Stimulated activated CD4-positive, alpha-beta T cell treated with anti-CD3 and anti-CD28 coated beads, Interleukin-15, amount 100 ng/mL, for 48 hours (primary cell): ENCODE results near the gene PRXL2A.
A peak's percentile ranks its signal among the peaks of the same experiment; 100 is the strongest.

Source experiments
- DNase-seq, 2 donors: peaks; one replicate each; pipeline ENCODE4 v3.0.0-alpha.2; 2020; ENCODE audit warnings: low read depth in 2 of 2

PRXL2A gene

DNA sequence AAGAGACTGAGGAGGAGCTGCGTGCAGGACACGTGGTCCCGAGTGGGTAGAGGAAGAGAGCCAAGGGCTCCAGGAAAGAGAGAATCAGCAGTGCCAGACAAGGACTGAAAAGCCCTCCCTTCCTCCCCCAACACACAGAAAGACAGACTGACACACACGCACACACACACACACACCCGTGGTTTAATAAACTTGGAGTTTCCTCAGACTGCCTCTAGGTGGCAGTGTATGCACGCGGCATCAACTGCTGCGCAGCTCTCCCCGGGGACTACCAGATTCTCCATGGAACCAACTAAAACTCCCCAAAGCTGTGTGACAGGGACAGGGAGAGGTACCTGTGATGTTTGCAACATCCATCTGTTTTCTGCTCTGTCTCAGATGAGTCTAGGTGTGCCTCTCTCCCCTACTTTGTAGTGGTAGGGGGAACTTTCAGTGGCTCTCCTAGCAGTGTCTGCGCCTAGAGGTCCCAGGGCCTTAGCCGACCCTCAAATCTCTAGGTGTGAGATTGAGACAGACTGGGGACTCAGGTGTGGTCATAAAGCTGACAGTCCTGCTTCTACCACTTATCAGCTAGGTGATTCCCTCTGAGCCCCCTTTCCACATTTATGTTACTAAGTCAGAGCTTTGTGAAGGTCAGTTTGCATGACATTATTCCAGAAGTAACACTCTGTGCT, 36.4 kb downstream of the PRXL2A start:
- peak in 1 of 2 donors; percentile 58 for DNase-seq

DNA sequence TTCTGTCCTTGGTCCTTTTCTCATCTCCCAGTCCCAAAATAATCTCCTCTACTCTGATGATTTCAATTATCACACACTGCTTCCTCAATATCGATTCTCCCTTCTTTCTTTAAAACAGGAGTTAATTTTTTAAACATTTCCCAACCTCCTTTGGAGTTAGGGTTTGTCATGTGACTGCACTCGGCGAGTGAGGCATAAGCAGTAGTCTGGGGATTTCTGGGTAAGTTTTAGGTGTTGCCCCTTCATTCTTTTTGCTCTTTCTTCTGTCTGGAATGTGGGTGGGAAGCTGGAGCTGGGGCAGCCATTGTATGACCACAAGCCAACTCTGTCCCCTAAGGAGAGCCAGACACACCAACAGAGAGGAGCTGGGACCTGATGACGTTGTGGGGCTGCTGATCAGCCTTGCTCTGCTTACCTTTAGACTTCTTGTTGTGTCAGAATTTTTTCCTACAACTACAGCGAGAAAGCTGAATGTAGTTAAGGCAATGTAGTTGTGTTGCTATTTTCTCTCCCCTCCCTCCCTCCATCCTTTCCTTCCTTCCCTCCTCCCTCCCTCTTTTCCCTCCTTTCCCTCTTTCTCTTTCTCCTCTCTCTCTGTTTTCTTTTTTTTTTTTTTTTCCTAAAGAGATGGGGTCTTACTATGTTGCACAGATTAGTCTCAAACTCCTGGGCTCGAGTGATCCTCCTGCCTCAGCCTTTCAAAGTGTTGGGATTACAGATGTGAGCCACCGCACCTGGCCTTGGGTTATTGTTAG, 39.3 kb downstream of the PRXL2A start:
- DNase-seq, result no peak

- DNase-seq, result no peak
Measured at GRCh38 chr10:80448209-80448942, 40.0 kb downstream of the PRXL2A start.

- DNase-seq, result no peak
Measured at GRCh38 chr10:80449520-80449919, 41.2 kb downstream of the PRXL2A start.

DNA sequence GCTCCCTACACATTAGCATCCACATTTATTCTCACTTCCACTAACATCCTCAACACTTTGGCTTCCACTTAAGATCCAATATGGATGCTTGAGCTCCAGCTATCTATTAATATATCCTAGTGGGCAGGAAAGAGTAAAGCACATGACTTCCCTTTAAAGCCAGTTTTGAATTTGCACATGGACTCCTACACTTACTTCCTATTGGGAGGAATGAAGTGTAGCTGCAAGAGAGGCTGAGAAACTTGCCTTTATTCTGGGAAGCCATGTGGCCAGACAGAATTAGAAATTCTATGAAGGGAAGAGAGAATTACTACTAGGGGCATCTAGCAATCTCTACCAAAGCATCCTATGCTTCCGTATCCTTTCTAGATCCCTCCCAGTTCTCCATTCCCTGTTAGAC, 42.8 kb downstream of the PRXL2A start:
- no peak for DNase-seq

- no peak for DNase-seq
Measured at GRCh38 chr10:80452069-80452468, 43.7 kb downstream of the PRXL2A start.

DNA sequence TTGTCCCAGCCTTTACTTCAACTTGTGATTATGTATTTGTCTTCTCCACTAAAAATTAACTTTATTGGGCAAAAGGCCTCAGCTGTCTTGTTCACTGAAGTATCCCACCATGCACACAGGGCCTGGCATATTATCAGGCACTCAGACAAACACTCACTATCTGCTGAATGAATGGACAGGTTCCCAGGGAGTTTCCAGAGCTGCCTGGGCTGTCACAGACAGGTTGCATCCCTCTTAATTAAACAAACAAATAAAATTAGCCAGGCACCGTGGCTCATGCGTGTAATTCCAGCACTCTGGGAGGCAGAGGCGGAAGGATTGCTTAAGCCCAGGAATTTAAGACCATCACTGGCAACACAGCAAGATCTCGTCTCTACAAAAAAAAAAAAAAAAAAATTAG, 44.3 kb downstream of the PRXL2A start:
- no peak for DNase-seq

DNA sequence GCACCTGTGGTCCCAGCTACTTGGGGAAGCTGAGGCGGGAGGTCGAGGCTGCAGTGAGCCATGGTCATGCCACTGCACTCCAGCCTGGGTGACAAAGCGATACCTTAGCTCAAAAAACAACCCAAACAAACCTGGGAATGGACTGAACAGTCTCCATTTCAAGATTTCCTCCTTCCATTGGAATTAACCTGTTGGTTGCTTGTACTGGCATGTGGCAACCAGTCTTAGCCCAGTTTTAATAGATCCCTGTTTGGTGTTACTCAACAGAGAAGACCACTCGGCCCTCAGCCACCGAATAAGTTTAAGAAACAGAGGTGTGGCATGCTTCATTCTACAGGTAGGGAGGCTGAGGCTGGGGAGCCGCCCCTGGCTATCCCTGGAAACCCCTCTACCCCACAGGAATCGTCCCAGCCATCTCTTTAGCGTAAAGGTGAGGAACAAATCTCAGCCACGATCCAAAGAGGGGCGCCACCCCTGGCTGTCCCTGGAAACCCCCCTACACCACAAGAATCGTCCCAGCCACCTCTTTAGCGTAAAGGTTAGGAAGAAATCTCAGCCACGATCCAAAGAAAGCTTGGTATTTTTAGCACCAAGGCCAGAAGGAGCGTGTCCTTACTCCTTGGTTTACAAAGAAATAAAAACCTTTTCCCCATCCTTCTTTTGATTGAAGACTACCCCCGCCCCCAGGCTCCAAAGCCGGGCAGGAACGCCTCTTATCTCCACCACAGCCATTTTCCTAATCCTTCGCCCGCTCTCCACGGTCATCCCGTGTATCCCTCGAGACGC, 44.9 kb downstream of the PRXL2A start:
- no peak for DNase-seq

DNA sequence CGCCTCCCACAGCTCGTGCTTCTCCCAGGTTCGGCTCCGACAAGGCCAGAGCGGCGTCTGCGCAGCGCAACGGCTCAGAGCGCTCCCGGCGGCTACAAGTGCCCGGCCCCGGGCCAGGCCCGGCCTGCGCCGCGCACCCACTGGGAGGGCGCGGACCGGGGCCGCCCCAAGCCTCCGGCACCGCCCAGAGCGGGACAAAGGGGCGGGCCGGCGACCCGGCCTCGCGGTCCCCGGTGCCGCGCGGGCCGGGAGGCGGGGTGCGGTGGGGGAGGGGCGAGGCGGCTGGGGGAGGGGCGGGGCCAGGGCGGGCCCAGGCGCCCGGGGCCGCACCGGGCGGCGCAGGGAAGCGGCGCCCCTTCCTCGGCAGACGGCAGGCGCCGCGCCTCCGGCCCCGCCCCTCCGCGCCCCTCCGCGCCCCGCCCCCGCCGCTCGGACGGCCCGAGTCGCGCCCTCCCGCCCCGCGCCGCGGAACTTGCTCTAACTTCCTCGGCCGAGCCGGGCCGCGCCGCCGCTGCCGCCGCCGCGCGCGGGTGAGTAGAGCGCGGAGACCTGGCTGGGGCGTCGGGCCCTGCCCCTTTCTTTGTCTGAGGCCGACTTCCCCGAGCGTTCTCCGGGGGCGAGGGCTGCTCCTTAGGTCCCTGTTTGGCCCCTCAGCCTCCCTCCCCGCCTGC, 45.6 kb downstream of the PRXL2A start, which contains the start of gene TSPAN14:
Gene TSPAN14 (plus strand): TSS at position 469 of the 671 bp plus-strand sequence. CDS start 34,924 bp downstream, outside the sequence.
- peak in 1 of 2 donors; percentile 70 for DNase-seq

- DNase-seq, result no peak
Measured at GRCh38 chr10:80454513-80455460, 46.4 kb downstream of the PRXL2A start.

- no peak for DNase-seq
Measured at GRCh38 chr10:80455461-80456349, 47.4 kb downstream of the PRXL2A start.

DNA sequence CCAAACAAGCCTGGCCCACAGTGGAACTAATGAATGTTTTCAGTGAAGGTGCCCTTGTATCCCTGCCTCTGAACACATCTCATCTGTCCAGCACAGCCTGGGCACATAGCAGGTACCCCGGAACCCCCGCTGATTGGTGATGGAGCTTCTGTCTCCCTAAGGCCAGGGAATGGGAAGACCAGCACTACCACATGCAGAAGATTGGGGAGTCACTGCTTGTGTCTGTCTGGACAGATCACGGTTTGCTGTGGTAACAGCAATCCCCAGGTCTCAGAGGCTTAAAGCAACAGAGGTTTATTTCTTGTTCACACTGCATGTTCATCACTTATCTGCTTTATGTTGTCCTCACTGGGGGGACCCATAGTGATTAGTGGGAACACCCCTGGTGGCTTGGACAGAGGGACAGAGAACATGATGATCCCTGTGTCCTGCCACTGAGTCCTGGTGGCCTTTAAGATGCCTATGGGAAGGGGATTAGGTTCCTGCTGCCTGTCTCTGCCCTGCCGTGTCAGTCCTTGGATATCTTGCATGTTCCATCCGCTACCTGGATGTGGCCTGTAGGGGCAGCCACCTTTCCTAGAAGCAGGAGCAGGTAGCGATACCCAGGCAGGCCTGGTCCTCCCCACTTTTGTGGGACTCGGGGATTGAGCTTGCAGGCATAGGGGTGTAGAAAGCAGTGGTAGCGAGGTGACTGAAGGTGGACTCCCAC, 49.4 kb downstream of the PRXL2A start:
- DNase-seq, result no peak

DNA sequence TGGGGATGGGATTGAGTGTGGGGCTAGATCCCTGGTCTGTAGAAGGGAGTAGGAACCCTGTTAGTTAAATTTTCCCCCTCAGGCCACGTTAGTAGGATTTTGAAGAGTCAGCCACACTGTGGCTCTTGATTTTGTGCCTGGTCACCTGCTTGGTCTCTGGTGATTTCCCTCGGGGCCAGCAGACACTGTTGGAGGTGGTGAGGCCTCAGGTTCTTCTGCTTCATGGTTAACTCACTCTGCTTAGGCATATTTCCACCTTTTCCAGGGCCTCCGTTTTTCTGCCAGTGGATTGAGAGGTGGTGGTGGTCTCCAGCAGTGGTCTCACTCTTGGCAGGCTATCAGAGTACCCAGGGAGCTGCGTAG, 49.9 kb downstream of the PRXL2A start:
- no peak for DNase-seq

- DNase-seq, result no peak
Measured at GRCh38 chr10:80458638-80459037, 50.3 kb downstream of the PRXL2A start.

DNA sequence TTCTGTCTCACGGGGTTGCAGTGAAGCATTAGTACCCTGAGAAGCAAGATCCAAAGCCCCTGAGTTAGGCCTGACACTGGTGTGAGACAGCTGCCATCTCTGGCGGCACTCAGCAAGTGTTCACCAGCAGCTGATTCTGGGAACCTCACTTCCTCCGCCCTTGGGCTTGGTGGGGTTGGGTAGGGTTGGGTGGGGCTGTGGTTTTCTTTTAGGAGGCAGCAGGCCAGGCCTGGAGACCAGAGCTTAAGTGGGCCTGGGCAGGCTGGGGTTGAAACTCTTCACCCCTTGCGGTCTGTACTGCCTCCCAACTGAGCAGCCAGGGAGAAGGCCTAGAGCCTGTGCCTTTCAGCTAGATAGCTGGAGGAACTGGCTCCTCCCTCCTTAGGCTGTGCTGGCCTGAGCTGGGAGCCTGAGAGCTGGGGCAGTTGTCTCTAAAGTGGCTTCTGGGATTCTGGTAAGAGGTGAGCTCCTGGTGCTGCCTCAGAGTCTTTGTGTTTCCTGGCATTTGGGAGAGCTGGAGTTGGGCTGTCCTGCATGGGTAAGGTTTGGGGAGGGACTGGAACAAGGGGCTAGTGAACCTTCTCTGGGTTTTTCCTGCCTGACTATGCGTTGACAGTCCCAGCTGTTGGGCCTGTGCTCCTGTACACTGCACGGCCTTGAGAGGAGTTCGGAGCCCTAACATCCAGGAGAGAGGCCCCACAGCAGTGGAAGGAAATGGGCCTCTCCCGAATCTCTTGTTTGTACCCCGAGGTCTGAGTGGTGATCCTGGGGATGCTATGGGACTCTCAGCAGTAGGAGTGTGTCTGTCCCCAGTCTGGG, 50.9 kb downstream of the PRXL2A start:
- no peak for DNase-seq

GRCh38 chr10:80460399-80461207, 52.3 kb downstream of the PRXL2A start:
- DNase-seq, result no peak
